HG03025 (cell line): ENCODE data around the gene KANK2.
A peak's percentile ranks its signal among the peaks of the same experiment; 100 is the strongest.
"Not testable (repeated sequence)": the region's sequence is repeated elsewhere in the genome, so short reads cannot be mapped to it uniquely, and the experiment has no call there.

ENCODE experiments used
- ATAC-seq: cut with Tn5 transposase; IDR thresholded peaks from one replicate; pipeline ENCODE4 v1.9.1; 2021; ENCODE audit warnings: mild to moderate bottlenecking, moderate library complexity; ENCODE audit not compliant: unreplicated experiment, low FRiP score

Gene KANK2

GRCh38 chr19:11175920-11176319, 21.4 kb downstream of the KANK2 start:
- ATAC-seq = no peak

GRCh38 chr19:11174336-11174735, 23.0 kb downstream of the KANK2 start:
- ATAC-seq = no peak

- ATAC-seq = no peak
Measured at GRCh38 chr19:11173516-11174155, 23.7 kb downstream of the KANK2 start.

GRCh38 chr19:11172576-11172975, 24.8 kb downstream of the KANK2 start:
- no peak for ATAC-seq

- ATAC-seq = no peak
Measured at GRCh38 chr19:11171144-11171543, 26.2 kb downstream of the KANK2 start.

- ATAC-seq = no peak
Measured at GRCh38 chr19:11169896-11170678, 27.3 kb downstream of the KANK2 start.

GRCh38 chr19:11168568-11168967, 28.8 kb downstream of the KANK2 start:
- ATAC-seq = no peak

- ATAC-seq = no peak
Measured at GRCh38 chr19:11166281-11167142, 30.8 kb downstream of the KANK2 start.

GRCh38 chr19:11165486-11166030, 31.8 kb downstream of the KANK2 start:
- ATAC-seq = no peak

GRCh38 chr19:11164879-11165406, 32.4 kb downstream of the KANK2 start:
- no peak for ATAC-seq

GRCh38 chr19:11164296-11164695, 33.0 kb downstream of the KANK2 start:
- no peak for ATAC-seq

- not testable (repeated sequence) for ATAC-seq
Measured at GRCh38 chr19:11160440-11160768, 36.9 kb downstream of the KANK2 start.

- ATAC-seq = no peak
Measured at GRCh38 chr19:11159598-11160439, 37.5 kb downstream of the KANK2 start.

GRCh38 chr19:11155373-11156120, 41.8 kb downstream of the KANK2 start, which contains the start of gene SPC24:
Gene SPC24, minus strand, starts transcription at chr19:11155782. Its CDS starts 6 bp downstream, at chr19:11155776.
- ATAC-seq = peak; percentile 85

- no peak for ATAC-seq
Measured at GRCh38 chr19:11154683-11155047, 42.7 kb downstream of the KANK2 start.

- no peak for ATAC-seq
Measured at GRCh38 chr19:11152318-11153062, 44.9 kb downstream of the KANK2 start.

- ATAC-seq = no peak
Measured at GRCh38 chr19:11151181-11151580, 46.2 kb downstream of the KANK2 start.

GRCh38 chr19:11148001-11148400, 49.3 kb downstream of the KANK2 start:
- ATAC-seq = no peak
